ENCODE results near the gene ZNRD2.

DNA sequence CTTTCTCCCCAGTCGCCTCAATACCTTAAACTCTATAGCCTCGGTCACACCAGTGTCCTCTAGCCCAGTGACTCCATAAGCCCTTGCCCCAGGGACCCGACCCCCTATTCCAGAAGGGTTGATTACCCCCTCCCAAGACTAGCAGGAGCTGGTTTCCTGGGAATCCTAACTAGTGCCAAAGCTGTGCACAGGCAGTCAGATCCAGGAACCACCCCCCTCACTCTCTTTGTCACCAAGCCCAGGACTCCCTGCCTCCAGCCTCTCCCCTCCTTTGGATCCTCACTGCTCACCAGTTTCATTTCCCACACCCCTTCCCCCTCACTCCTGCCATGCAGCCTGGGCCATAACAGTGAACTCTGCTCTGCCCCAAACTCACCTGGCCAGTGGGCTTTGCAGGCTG, 21.9 kb upstream of the ZNRD2 start:
- TF ChIP-seq, protein P1, sequence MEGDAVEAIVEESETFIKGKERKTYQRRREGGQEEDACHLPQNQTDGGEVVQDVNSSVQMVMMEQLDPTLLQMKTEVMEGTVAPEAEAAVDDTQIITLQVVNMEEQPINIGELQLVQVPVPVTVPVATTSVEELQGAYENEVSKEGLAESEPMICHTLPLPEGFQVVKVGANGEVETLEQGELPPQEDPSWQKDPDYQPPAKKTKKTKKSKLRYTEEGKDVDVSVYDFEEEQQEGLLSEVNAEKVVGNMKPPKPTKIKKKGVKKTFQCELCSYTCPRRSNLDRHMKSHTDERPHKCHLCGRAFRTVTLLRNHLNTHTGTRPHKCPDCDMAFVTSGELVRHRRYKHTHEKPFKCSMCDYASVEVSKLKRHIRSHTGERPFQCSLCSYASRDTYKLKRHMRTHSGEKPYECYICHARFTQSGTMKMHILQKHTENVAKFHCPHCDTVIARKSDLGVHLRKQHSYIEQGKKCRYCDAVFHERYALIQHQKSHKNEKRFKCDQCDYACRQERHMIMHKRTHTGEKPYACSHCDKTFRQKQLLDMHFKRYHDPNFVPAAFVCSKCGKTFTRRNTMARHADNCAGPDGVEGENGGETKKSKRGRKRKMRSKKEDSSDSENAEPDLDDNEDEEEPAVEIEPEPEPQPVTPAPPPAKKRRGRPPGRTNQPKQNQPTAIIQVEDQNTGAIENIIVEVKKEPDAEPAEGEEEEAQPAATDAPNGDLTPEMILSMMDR (IDR thresholded peaks at IDR 0.05), result no peak
- TF ChIP-seq POLR2A (IDR thresholded peaks at IDR 0.05), result no peak
